Panc1 (cell line): ENCODE data around the gene MS4A10. TPM values are rescaled to one million over a fixed set of nuclear protein-coding genes. Genes with fewer than 3 reads are reported as not detected.

ENCODE experiments used
- ATAC-seq: fragments of 200-7000 bp; cut with Tn5 transposase; 2 replicates; pipeline ENCODE4 v1.9.1; 2020; ENCODE audit warnings: mild to moderate bottlenecking, moderate library complexity
- BruUV-seq: library from RNA; stranded (reverse); fragments of 400-500 nt; replicated peaks from 2 replicates; lab custom pipeline; 2021; lab: Mats Ljungman, UMichigan
- CTCF ChIA-PET: fragments of 300-600 bp; sonication (Branson Sonifier 250); formaldehyde crosslinking; loops from one replicate; lab custom pipeline; 2022; ENCODE audit warnings: antibody characterized with exemption; lab: Charles Lee
- POLR2A ChIA-PET: fragments of 300-600 bp; sonication (Branson Sonifier 250); formaldehyde crosslinking; loops from one replicate; lab custom pipeline; 2022; ENCODE audit warnings: antibody characterized with exemption; lab: Charles Lee
- DNase-seq: peaks from one replicate; pipeline ENCODE4 v3.0.0-alpha.2; 2010; ENCODE audit warnings: low read depth, low spot score
- H3K27ac ChIP-seq: 2 replicates; pipeline ENCODE4 v1.5.1; 2011; ENCODE audit warnings: mild to moderate bottlenecking, low read length, inconsistent platforms
- H3K27me3 ChIP-seq: fragments of 200-500 bp; sonication (Bioruptor generic); 2 replicates; pipeline ENCODE4 v1.6.0; 2014; ENCODE audit warnings: low read length, inconsistent platforms; ENCODE audit not compliant: control insufficient read depth, insufficient read depth
- H3K36me3 ChIP-seq: fragments of 200-500 bp; sonication (Bioruptor generic); 2 replicates; pipeline ENCODE4 v1.5.1; 2014; ENCODE audit warnings: inconsistent platforms, mild to moderate bottlenecking, low read length, moderate library complexity; ENCODE audit not compliant: control insufficient read depth, insufficient read depth
- H3K4me1 ChIP-seq: 2 replicates; pipeline ENCODE4 v1.5.1; 2011; ENCODE audit warnings: inconsistent platforms, mild to moderate bottlenecking, low read length, moderate library complexity; ENCODE audit not compliant: control insufficient read depth, insufficient read depth
- H3K4me3 ChIP-seq, 2 experiments: 2 replicates each; pipeline ENCODE4 v1.5.1; 2011 to 2012; ENCODE audit warnings: low read depth in 2 of 2, low read length in 2 of 2, mild to moderate bottlenecking in 2 of 2, inconsistent platforms in 1 of 2, moderate library complexity in 1 of 2
- H3K9me3 ChIP-seq: fragments of 200-500 bp; sonication (Bioruptor generic); 2 replicates; pipeline ENCODE4 v1.5.1; 2014; ENCODE audit warnings: low read depth, mild to moderate bottlenecking, inconsistent platforms, low read length, moderate library complexity; ENCODE audit not compliant: control insufficient read depth, insufficient read depth
- CTCF ChIP-seq: fragments of 450-650 bp; IDR thresholded peaks from 2 replicates; pipeline ENCODE4 v1.5.1; 2017; ENCODE audit warnings: mild to moderate bottlenecking
- POLR2AphosphoS5 ChIP-seq: IDR thresholded peaks from 2 replicates; pipeline ENCODE4 v1.6.1; 2012; ENCODE audit warnings: mild to moderate bottlenecking, low read depth, low read length, moderate library complexity
- REST ChIP-seq, 2 experiments: IDR thresholded peaks; 2 replicates each; pipeline ENCODE4 v1.6.1; 2011 to 2012; ENCODE audit warnings: low read depth in 2 of 2, control low read depth in 1 of 2, low read length in 1 of 2, mild to moderate bottlenecking in 1 of 2, moderate library complexity in 1 of 2; ENCODE audit not compliant: insufficient read depth in 1 of 2
- SIN3A ChIP-seq: IDR thresholded peaks from 2 replicates; pipeline ENCODE4 v1.6.1; 2012; ENCODE audit warnings: low read depth, mild to moderate bottlenecking, low read length, moderate library complexity, borderline replicate concordance; ENCODE audit not compliant: insufficient read depth
- TCF7L2 ChIP-seq: IDR thresholded peaks from 2 replicates; pipeline ENCODE4 v1.6.1; 2011; ENCODE audit warnings: mild to moderate bottlenecking, low read depth, low read length, inconsistent platforms
- in situ Hi-C: cut with HindIII; loops from 2 replicates; pipeline ENCODE4 v1.10.0; 2016; ENCODE audit warnings: low sequenced_read_pairs, low pct_unique_long_range_greater_than_20kb
- intact Hi-C: fragments of 100-400 bp; cut with micrococcal nuclease; formaldehyde crosslinking; loops from one replicate; pipeline ENCODE4 v1.10.0; 2022; ENCODE audit not compliant: unreplicated experiment
- total RNA-seq: library from RNA; stranded (reverse); gene quantifications from one replicate; pipeline ENCODE4 v1.2.1, GENCODE V29; 2021; ENCODE audit not compliant: unreplicated experiment

MS4A10 gene
- total RNA-seq, 1 experiment from 2014 or later = not detected

- ATAC-seq = no peak
- no peak for TF ChIP-seq REST (IDR thresholded peaks at IDR 0.05; ENCODE audit: insufficient read depth in 1 of 2, low read depth in 2 of 2, low read length in 1 of 2)
- TF ChIP-seq SIN3A = no peak
- TF ChIP-seq TCF7L2 = no peak
- no peak for TF ChIP-seq POLR2AphosphoS5
- no peak for TF ChIP-seq CTCF
- ChIA-PET CTCF (no interaction called here), POLR2A (no interaction called here)
- DNase-seq = no peak
- H3K4me1 ChIP-seq = no peaks in the 10 kb centered on the region
- in situ Hi-C loops (no loop called here), intact Hi-C loops (no loop called here)
- H3K27me3 ChIP-seq = no peaks in the 10 kb centered on the region
- no peak overlapping the region for H3K4me3 ChIP-seq
- H3K36me3 ChIP-seq = no peaks in the 10 kb centered on the region
- no peaks in the 10 kb centered on the region for H3K9me3 ChIP-seq
- no peak overlapping the region for H3K27ac ChIP-seq
- BruUV-seq = no TSS peak
Measured at GRCh38 chr11:60769273-60769672, 15.9 kb upstream of the MS4A10 start.

- H3K27me3 ChIP-seq = no peaks in the 10 kb centered on the region
- ChIA-PET CTCF (no interaction called here), POLR2A (interaction anchor here (0.7 kb wide), 2 partner anchors 30 to 31 kb away, joined by 3 to 4 read pairs; no protein-coding TSS in a partner anchor)
- H3K27ac ChIP-seq = no peak overlapping the region
- H3K9me3 ChIP-seq = no peaks in the 10 kb centered on the region
- in situ Hi-C loops (no loop called here), intact Hi-C loops (no loop called here)
- DNase-seq = no peak
- no peaks in the 10 kb centered on the region for H3K36me3 ChIP-seq
- ATAC-seq = no peak
- TF ChIP-seq TCF7L2 (no peak), REST (IDR thresholded peaks at IDR 0.05; ENCODE audit: insufficient read depth in 1 of 2, low read depth in 2 of 2, low read length in 1 of 2) (no peak), SIN3A (no peak), POLR2AphosphoS5 (no peak), CTCF (no peak)
- H3K4me3 ChIP-seq = no peak overlapping the region
- BruUV-seq = no TSS peak
- no peaks in the 10 kb centered on the region for H3K4me1 ChIP-seq
Measured at GRCh38 chr11:60769811-60770210, 15.3 kb upstream of the MS4A10 start.
